ENCODE data around the gene COL13A1. TPM values are rescaled to one million over a fixed set of nuclear protein-coding genes. Genes with fewer than 3 reads are reported as not detected.

Gene COL13A1
- total and polyA plus RNA-seq, 2 donors (not counting 1 experiment from before 2014, with no cell fraction given), result 5.7 to 7.4 TPM

DNA sequence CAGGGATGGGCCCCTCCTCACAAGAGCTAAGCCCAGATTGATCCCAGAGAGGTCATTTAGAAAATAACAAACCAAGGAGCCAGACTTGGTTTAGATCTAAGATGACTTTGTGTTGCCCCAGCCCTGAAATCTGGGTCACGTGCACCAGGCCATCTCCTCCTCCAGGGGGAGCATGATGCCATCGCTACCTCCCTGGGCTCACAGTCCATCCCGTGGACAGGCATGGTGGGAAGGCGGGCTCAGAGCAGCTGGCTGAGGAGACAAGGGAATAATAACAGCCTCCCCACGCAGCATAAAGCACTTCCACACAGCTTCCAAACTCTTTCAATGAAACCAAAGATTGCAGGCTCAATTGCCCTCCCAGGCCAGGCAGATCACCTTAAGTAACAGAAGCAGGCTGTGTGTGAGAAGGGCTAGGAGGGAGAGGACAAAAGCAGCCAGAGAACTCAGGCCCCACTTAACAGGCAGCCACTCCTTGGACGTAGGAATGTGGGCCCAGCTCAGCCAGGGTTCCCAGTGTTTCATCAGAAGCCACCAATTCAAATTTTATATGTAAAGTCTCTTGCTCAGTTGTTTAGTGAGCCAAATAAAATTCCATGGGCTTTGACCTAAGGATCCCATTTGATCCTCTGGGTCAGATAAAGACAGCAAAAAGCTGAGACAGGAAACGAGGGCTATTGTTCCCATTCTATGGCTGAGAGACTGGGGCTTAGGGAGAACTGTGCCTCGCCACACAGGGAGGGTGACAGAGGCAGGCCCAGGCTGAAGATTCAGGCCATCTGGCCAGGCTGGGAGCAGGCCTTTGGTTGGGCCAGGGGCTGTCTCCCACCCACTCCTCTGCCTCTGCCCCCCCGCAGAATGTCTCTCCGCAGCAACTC is 100.2 kb downstream of the COL13A1 start:
- peak; percentile 39 to 47 for DNase-seq (ENCODE audit: low read depth in 2 of 2)
- Histone ChIP-seq H3K27me3 (ENCODE audit: control insufficient read depth, insufficient read depth, low read length) (no peaks in the 10 kb centered on the region), H3K36me3 (ENCODE audit: control insufficient read depth, insufficient read depth, low read length) (no peaks in the 10 kb centered on the region), H3K4me3 (replicated peaks in 1 of 4; ENCODE audit: control extremely low read depth in 1 of 4, insufficient read depth in 1 of 4, low read depth in 3 of 4, low read length in 4 of 4) (no peak overlapping the region), H3K9ac (ENCODE audit: insufficient read depth, low read length) (no peak overlapping the region), H3K9me3 (ENCODE audit: control insufficient read depth, insufficient read depth, low read depth, low read length) (no peaks in the 10 kb centered on the region), H2AFZ (ENCODE audit: low read length) (no peak overlapping the region), H3K27ac (ENCODE audit: insufficient read depth, low read length) (no peak overlapping the region), H4K20me1 (ENCODE audit: control insufficient read depth, extremely low read depth, insufficient read depth, low read length) (no peaks in the 10 kb centered on the region), H3K79me2 (ENCODE audit: control insufficient read depth, insufficient read depth, low read length) (no peaks in the 10 kb centered on the region), H3K4me1 (ENCODE audit: control insufficient read depth, extremely low read depth, insufficient read depth, low read length) (no peaks in the 10 kb centered on the region), H3K4me2 (ENCODE audit: extremely low read depth, insufficient read depth, low read length) (no peak overlapping the region)
- no peak for TF ChIP-seq EZH2 (IDR thresholded peaks at IDR 0.05; ENCODE audit: low read length, missing control alignments)
- TF ChIP-seq, protein P1, sequence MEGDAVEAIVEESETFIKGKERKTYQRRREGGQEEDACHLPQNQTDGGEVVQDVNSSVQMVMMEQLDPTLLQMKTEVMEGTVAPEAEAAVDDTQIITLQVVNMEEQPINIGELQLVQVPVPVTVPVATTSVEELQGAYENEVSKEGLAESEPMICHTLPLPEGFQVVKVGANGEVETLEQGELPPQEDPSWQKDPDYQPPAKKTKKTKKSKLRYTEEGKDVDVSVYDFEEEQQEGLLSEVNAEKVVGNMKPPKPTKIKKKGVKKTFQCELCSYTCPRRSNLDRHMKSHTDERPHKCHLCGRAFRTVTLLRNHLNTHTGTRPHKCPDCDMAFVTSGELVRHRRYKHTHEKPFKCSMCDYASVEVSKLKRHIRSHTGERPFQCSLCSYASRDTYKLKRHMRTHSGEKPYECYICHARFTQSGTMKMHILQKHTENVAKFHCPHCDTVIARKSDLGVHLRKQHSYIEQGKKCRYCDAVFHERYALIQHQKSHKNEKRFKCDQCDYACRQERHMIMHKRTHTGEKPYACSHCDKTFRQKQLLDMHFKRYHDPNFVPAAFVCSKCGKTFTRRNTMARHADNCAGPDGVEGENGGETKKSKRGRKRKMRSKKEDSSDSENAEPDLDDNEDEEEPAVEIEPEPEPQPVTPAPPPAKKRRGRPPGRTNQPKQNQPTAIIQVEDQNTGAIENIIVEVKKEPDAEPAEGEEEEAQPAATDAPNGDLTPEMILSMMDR (conservative IDR thresholded peaks at IDR 0.05 in 1 of 2, IDR thresholded peaks at IDR 0.05 in 1 of 2; ENCODE audit: low read depth in 1 of 2, low read length in 2 of 2), result peak; percentile 50 to 68

DNA sequence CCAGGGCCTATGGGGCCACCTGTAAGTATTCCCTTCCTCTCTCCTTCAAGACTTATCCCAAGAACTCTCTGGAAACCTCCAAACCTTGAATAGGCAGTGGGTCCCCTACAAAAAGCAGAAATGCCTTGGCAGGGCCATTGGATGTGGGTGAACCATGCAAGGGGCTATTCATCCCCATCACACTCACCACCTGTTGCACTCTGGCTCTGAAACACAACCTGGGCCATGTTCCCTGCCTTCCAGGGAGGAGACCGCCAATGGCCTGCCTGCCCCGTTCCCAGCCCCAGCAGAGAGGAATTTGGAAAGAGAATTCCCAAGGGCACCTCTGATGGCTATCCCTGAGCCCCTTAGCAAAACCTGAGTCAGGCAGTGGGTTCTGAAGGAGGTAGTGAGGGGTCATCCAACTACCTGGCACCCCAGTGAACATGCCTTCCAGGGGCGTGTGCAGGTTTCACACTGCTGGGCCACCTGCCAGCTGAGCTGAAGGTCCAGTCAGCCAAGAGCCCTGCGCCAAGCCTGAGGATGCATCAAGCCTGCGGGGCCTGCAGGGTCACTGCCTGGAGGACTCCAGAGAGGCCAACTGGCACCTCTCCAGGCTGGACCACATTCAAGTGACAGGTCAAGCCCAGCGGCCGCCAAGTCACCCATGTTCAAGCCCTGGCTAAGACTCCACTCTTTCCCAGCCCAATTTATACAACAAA is 101.3 kb downstream of the COL13A1 start:
- Histone ChIP-seq H2AFZ (ENCODE audit: low read length) (no peak overlapping the region), H3K9ac (ENCODE audit: insufficient read depth, low read length) (no peak overlapping the region), H3K27me3 (ENCODE audit: control insufficient read depth, insufficient read depth, low read length) (no peaks in the 10 kb centered on the region), H3K27ac (ENCODE audit: insufficient read depth, low read length) (no peak overlapping the region), H3K4me2 (ENCODE audit: extremely low read depth, insufficient read depth, low read length) (no peak overlapping the region), H3K4me1 (ENCODE audit: control insufficient read depth, extremely low read depth, insufficient read depth, low read length) (no peaks in the 10 kb centered on the region), H3K36me3 (ENCODE audit: control insufficient read depth, insufficient read depth, low read length) (no peaks in the 10 kb centered on the region), H3K79me2 (ENCODE audit: control insufficient read depth, insufficient read depth, low read length) (no peaks in the 10 kb centered on the region), H4K20me1 (ENCODE audit: control insufficient read depth, extremely low read depth, insufficient read depth, low read length) (no peaks in the 10 kb centered on the region), H3K4me3 (replicated peaks in 1 of 4; ENCODE audit: control extremely low read depth in 1 of 4, insufficient read depth in 1 of 4, low read depth in 3 of 4, low read length in 4 of 4) (no peak overlapping the region), H3K9me3 (ENCODE audit: control insufficient read depth, insufficient read depth, low read depth, low read length) (no peaks in the 10 kb centered on the region)
- TF ChIP-seq, protein P1 (conservative IDR thresholded peaks at IDR 0.05 in 1 of 2, IDR thresholded peaks at IDR 0.05 in 1 of 2; ENCODE audit: low read depth in 1 of 2, low read length in 2 of 2), result no peak
- no peak for TF ChIP-seq EZH2 (IDR thresholded peaks at IDR 0.05; ENCODE audit: low read length, missing control alignments)
- no peak for DNase-seq (ENCODE audit: low read depth in 2 of 2)

DNA sequence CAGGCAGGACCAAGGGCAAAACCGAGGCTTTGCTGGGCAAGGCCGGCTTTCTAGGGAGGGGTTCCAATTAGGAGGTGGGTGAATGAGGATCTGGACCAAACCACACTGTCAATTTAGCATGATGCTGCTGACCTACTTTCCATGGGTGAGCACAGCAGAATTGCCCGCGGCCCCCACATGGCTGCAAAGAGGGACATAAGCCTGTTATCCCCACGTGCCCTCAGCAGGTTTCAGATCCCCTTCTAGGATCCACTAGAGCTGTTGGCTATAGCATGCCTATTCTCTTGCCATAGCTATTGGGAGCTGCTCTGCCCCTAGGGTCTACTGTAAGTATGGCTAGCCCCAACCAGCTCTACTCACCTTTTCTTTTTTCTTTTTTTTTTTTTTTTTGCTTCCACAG is 102.8 kb downstream of the COL13A1 start:
- TF ChIP-seq, protein P1 (conservative IDR thresholded peaks at IDR 0.05 in 1 of 2, IDR thresholded peaks at IDR 0.05 in 1 of 2; ENCODE audit: low read depth in 1 of 2, low read length in 2 of 2), result no peak
- TF ChIP-seq EZH2 (IDR thresholded peaks at IDR 0.05; ENCODE audit: low read length, missing control alignments), result no peak
- Histone ChIP-seq H3K9me3 (ENCODE audit: control insufficient read depth, insufficient read depth, low read depth, low read length) (no peaks in the 10 kb centered on the region), H3K4me1 (ENCODE audit: control insufficient read depth, extremely low read depth, insufficient read depth, low read length) (no peaks in the 10 kb centered on the region), H3K4me3 (replicated peaks in 1 of 4; ENCODE audit: control extremely low read depth in 1 of 4, insufficient read depth in 1 of 4, low read depth in 3 of 4, low read length in 4 of 4) (no peak overlapping the region), H2AFZ (ENCODE audit: low read length) (no peak overlapping the region), H3K27ac (ENCODE audit: insufficient read depth, low read length) (no peak overlapping the region), H4K20me1 (ENCODE audit: control insufficient read depth, extremely low read depth, insufficient read depth, low read length) (no peaks in the 10 kb centered on the region), H3K4me2 (ENCODE audit: extremely low read depth, insufficient read depth, low read length) (no peak overlapping the region), H3K9ac (ENCODE audit: insufficient read depth, low read length) (no peak overlapping the region), H3K36me3 (ENCODE audit: control insufficient read depth, insufficient read depth, low read length) (no peaks in the 10 kb centered on the region), H3K79me2 (ENCODE audit: control insufficient read depth, insufficient read depth, low read length) (no peaks in the 10 kb centered on the region), H3K27me3 (ENCODE audit: control insufficient read depth, insufficient read depth, low read length) (no peaks in the 10 kb centered on the region)
- no peak for DNase-seq (ENCODE audit: low read depth in 2 of 2)
